GM18520 (cell line): ENCODE measurements around the gene R3HDM2.
"Not testable (repeated sequence)": the region's sequence is repeated elsewhere in the genome, so short reads cannot be mapped to it uniquely, and the experiment has no call there.

Source experiments
- ATAC-seq: cut with Tn5 transposase; IDR thresholded peaks from one replicate; pipeline ENCODE4 v1.9.1; 2021; ENCODE audit not compliant: unreplicated experiment

The R3HDM2 gene

GRCh38 chr12:57336299-57336698 lies 94.5 kb downstream of the R3HDM2 start:
- ATAC-seq = not testable (repeated sequence)

- ATAC-seq = no peak
Measured at GRCh38 chr12:57334219-57334618, 96.6 kb downstream of the R3HDM2 start.

GRCh38 chr12:57332646-57333312 lies 98.1 kb downstream of the R3HDM2 start:
- no peak for ATAC-seq

GRCh38 chr12:57330992-57331391 lies 99.9 kb downstream of the R3HDM2 start:
- no peak for ATAC-seq

DNA sequence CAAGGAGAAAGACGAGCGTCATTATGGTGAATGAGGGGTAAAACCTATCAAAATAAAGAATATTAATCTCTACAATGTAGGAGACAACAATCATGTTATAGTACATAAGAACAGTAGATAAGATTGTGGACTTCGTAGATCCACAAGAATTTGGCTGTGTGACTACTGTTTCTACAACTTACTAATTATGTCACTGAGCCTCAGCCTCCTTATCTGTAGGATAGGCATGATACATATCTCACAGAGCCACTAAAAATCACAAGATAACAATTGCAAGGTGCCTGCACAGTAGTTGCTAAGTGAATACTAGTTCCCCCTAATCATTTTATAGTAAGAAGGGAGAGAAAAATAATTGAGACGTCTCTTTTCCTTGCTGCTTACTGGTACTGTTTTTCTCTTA lies 101.6 kb downstream of the R3HDM2 start:
- ATAC-seq = no peak

- no peak for ATAC-seq
Measured at GRCh38 chr12:57325395-57325794, 105.4 kb downstream of the R3HDM2 start.

GRCh38 chr12:57323416-57323815 lies 107.4 kb downstream of the R3HDM2 start:
- no peak for ATAC-seq

DNA sequence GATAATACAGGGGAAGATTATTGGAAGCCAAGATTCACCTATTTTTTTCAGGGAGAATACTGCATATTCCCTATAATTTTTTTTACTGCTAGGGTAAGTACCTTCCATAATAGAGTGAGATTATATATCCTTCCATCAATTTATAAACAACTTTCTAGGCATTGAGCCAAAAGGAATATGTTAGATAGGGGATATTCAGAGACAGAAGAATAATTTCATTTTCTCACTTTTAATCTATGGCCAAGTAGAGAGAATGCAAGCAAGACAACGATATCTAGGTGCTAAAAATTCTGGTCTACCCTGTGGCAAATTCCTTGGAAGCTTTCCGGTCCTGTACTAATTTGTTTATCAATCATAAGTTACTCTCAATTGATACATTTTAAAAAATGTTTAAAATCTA lies 110.2 kb downstream of the R3HDM2 start:
- no peak for ATAC-seq

- no peak for ATAC-seq
Measured at GRCh38 chr12:57319678-57320469, 111.0 kb downstream of the R3HDM2 start.

GRCh38 chr12:57315681-57316080 lies 115.2 kb downstream of the R3HDM2 start:
- no peak for ATAC-seq

GRCh38 chr12:57312287-57312686 lies 118.6 kb downstream of the R3HDM2 start:
- not testable (repeated sequence) for ATAC-seq

- no peak for ATAC-seq
Measured at GRCh38 chr12:57309420-57309819, 121.4 kb downstream of the R3HDM2 start.

DNA sequence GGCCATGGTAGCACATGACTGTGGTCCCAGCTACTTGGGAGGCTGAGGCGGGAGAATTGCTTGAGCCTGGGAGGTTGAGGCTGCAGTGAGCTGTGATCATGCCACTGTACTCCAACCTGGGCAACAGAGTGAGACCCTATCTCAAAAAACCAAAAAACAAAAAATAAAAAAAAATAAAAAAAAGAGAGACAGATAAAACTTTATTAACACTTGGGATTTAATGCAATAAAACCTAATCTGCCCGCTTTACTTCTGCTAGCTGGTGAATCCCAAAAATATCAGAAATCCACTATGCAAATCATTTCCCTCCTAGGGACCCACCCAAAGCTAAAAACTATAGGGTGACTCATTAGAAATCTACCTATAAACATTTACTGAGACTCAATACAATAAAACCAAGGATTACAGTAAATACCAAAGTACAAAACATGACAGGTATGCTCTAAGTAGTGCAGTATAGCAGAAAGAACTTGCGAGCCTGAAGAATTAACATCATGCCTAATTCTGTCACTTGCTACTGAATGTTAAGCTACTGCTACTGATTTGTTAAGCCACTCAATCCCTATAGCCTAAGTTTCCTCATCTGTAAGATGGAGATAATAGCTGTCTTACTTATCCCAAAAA lies 129.8 kb downstream of the R3HDM2 start:
- no peak for ATAC-seq

GRCh38 chr12:57299514-57300016 lies 131.3 kb downstream of the R3HDM2 start:
- ATAC-seq = no peak

DNA sequence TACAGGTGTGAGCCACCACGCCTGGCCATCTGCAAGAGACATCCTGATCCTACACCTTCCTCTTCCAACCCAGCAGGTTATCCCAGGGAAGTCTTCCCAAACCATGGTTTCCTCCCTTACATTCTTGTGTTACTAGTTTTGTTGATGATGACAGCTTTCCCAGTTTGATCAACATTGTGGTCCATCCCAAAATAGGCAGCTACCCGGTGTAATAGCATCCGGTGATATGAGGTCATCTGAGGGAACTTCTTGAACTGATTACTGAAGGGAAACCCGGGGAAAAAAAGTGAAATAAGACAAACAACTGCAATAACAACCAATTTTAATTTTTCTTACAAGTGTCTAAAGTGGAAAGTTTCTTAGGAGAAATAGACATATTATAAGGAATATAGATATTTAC lies 134.6 kb downstream of the R3HDM2 start:
- ATAC-seq = no peak

DNA sequence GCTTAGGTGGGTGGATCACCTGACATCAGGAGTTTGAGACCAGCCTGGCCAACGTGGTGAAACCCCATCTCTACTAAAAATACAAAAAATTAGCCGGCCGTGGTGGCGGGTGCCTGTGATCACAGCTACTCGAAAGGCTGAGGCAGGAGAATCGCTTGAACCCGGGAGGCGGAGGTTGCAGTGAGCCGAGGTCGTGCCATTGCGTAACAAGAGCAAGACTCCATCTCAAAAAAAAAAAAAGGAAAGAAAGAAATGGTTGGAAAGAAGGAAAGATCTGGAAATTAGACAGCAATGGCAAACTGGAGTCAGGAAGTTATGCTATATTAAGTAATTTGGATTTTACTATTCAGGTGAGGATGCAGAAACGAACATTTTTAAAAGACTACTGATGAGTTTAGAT lies 148.8 kb downstream of the R3HDM2 start:
- not testable (repeated sequence) for ATAC-seq

- ATAC-seq = peak; percentile 80
Measured at GRCh38 chr12:57280211-57281062, 150.4 kb downstream of the R3HDM2 start.

- ATAC-seq = no peak
Measured at GRCh38 chr12:57278465-57279381, 152.1 kb downstream of the R3HDM2 start.

DNA sequence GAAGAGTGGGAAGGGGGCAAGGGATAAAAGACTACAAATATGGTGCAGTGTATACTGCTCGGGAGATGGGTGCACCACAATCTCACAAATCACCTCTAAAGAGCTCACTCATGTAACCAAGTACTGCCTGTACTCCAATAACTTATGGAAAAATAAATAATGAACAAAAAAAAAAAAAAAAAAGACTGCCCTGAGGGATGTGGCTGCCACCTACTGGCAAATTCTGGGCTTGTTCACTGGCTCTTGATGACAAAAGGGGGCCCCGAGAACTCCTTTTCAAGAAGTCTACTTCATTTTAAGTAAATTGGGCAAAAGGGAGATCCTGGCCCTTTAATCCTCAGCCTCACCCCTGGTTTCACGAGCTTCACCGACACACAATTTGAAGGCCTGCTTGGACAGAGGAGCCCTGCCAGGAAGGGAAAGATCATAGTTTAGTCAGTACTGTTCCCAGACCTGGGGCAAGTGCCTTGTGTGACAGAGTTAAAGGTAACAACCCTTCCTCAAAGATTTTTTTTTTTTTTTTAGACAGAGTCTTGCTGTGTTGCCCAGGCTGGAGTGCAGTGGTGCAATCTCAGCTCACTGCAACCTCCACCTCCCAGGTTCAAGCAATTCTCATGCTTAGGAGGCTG lies 153.8 kb downstream of the R3HDM2 start:
- no peak for ATAC-seq
